ENCODE measurements around the gene TMEM238L. TPM values are rescaled to one million over a fixed set of nuclear protein-coding genes. Genes with fewer than 3 reads are reported as not detected.

Gene TMEM238L
- total and polyA plus RNA-seq, 2 of the 4 experiments (the other 2 are of a cell fraction) = not detected

DNA sequence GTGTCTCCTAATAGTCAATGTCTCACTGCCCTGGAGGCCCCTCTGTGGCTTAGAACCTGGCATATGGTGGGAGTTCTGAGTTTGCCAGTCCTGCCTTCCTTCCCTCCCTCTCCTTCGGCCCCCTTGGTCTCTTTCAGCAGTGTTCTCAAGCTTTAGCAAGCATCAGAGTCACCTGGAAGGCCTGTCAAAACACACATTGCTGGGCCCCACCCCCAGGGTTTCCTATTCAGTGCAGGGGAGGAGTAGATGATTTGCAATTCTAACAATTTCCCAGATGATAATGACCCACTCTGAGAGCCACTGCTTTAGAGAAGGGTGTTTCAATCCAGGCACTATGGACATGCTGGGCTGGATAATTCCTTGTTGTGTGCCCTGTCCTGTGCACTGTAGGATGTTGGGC, 47.7 kb downstream of the TMEM238L start:
- Histone ChIP-seq H3K4me1 (ENCODE audit: control insufficient read depth, insufficient read depth, low read length) (no peaks in the 10 kb centered on the region), H3K9me3 (ENCODE audit: control insufficient read depth, insufficient read depth, low read length) (no peaks in the 10 kb centered on the region), H3K4ac (ENCODE audit: low read depth, low read length) (no peak overlapping the region), H2AFZ (replicated peaks; ENCODE audit: low read length, poor library complexity) (no peak overlapping the region), H3K9me1 (ENCODE audit: insufficient read depth, low read length) (no peaks in the 10 kb centered on the region), H2AK9ac (replicated peaks; ENCODE audit: low read depth, low read length, poor library complexity) (no peak overlapping the region), H3K79me1 (ENCODE audit: low read depth in 1 of 2, low read length in 2 of 2) (no peaks in the 10 kb centered on the region), H3K14ac (replicated peaks; ENCODE audit: low read depth, low read length) (no peak overlapping the region), H3K4me3 (ENCODE audit: insufficient read depth, low read depth, low read length) (no peak overlapping the region), H3K18ac (ENCODE audit: low read depth, low read length) (no peak overlapping the region), H2BK20ac (ENCODE audit: low read depth, low read length) (no peak overlapping the region), H3K23ac (ENCODE audit: low read depth, low read length) (no peak overlapping the region), H3K4me2 (ENCODE audit: low read depth, low read length) (no peak overlapping the region), H2BK15ac (ENCODE audit: low read depth, low read length) (no peak overlapping the region), H4K91ac (ENCODE audit: insufficient read depth, low read depth, low read length) (no peak overlapping the region), H3K36me3 (ENCODE audit: control insufficient read depth, insufficient read depth, low read length) (no peaks in the 10 kb centered on the region), H3K27ac (ENCODE audit: insufficient read depth, low read length) (no peak overlapping the region), H2BK120ac (ENCODE audit: low read depth, low read length) (no peak overlapping the region), H4K20me1 (ENCODE audit: insufficient read depth, low read length) (no peaks in the 10 kb centered on the region), H3K27me3 (ENCODE audit: control insufficient read depth, insufficient read depth, low read length) (peaks cover 4% of the 10 kb centered on the region; the same call in 1 of the 2 replicates), H3K56ac (ENCODE audit: extremely low read depth, insufficient read depth, low read length) (no peak overlapping the region), H3K9ac (ENCODE audit: low read depth, low read length) (no peak overlapping the region), H2AK5ac (ENCODE audit: low read depth, low read length) (no peak overlapping the region), H4K5ac (ENCODE audit: low read depth, low read length) (no peak overlapping the region), H2BK5ac (ENCODE audit: low read depth, low read length, poor library complexity, severe bottlenecking) (no peak overlapping the region), H4K8ac (ENCODE audit: low read depth in 2 of 2, low read length in 2 of 2) (no peak overlapping the region)
- ATAC-seq (ENCODE audit: low read depth) (no peak), DNase-seq (no peak)
- in situ Hi-C loops (cut with MboI; ENCODE audit: low sequenced_read_pairs) (no loop called here), intact Hi-C loops (cut with micrococcal nuclease) (no loop called here), dilution Hi-C loops (cut with HindIII; ENCODE audit: low sequenced_read_pairs, unreplicated experiment) (no loop called here)
- BruUV-seq (replicated peaks) = no TSS peak
- ChIA-PET POLR2A (ENCODE audit: unreplicated experiment) (no interaction called here), CTCF (no interaction called here)
- no CpG with 5 or more reads among the region's 1 CpG for WGBS, 2 experiments (ENCODE audit: extremely low coverage in 2 of 2, insufficient read length in 1 of 2)
- TF ChIP-seq, protein P1, sequence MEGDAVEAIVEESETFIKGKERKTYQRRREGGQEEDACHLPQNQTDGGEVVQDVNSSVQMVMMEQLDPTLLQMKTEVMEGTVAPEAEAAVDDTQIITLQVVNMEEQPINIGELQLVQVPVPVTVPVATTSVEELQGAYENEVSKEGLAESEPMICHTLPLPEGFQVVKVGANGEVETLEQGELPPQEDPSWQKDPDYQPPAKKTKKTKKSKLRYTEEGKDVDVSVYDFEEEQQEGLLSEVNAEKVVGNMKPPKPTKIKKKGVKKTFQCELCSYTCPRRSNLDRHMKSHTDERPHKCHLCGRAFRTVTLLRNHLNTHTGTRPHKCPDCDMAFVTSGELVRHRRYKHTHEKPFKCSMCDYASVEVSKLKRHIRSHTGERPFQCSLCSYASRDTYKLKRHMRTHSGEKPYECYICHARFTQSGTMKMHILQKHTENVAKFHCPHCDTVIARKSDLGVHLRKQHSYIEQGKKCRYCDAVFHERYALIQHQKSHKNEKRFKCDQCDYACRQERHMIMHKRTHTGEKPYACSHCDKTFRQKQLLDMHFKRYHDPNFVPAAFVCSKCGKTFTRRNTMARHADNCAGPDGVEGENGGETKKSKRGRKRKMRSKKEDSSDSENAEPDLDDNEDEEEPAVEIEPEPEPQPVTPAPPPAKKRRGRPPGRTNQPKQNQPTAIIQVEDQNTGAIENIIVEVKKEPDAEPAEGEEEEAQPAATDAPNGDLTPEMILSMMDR (conservative IDR thresholded peaks at IDR 0.05; ENCODE audit: low read depth, low read length) = no peak
- TF ChIP-seq RAD21 (IDR thresholded peaks at IDR 0.05; ENCODE audit: low read length) (no peak), MAFK (IDR thresholded peaks at IDR 0.05; ENCODE audit: low read depth, low read length) (no peak), MXI1 (IDR thresholded peaks at IDR 0.05; ENCODE audit: borderline replicate concordance, low read depth, low read length) (no peak), FOS (IDR thresholded peaks at IDR 0.05; ENCODE audit: low read depth, low read length) (no peak), MAZ (IDR thresholded peaks at IDR 0.05; ENCODE audit: borderline replicate concordance, low read depth, low read length) (no peak), RCOR1 (IDR thresholded peaks at IDR 0.05; ENCODE audit: insufficient replicate concordance, low read length) (no peak), CEBPB (IDR thresholded peaks at IDR 0.05; ENCODE audit: low read depth, low read length) (no peak), BHLHE40 (IDR thresholded peaks at IDR 0.05; ENCODE audit: low read depth, low read length) (no peak), SMC3 (IDR thresholded peaks at IDR 0.05; ENCODE audit: low read depth, low read length) (no peak), NFE2L2 (IDR thresholded peaks at IDR 0.05; ENCODE audit: low read depth, low read length) (no peak), POLR2A (IDR thresholded peaks at IDR 0.05; ENCODE audit: low read depth, low read length) (no peak)
- TF ChIP-seq, protein P2, sequence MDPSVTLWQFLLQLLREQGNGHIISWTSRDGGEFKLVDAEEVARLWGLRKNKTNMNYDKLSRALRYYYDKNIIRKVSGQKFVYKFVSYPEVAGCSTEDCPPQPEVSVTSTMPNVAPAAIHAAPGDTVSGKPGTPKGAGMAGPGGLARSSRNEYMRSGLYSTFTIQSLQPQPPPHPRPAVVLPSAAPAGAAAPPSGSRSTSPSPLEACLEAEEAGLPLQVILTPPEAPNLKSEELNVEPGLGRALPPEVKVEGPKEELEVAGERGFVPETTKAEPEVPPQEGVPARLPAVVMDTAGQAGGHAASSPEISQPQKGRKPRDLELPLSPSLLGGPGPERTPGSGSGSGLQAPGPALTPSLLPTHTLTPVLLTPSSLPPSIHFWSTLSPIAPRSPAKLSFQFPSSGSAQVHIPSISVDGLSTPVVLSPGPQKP (IDR thresholded peaks at IDR 0.05; ENCODE audit: borderline replicate concordance, low read depth, low read length) = no peak
- TF ChIP-seq, protein P3, sequence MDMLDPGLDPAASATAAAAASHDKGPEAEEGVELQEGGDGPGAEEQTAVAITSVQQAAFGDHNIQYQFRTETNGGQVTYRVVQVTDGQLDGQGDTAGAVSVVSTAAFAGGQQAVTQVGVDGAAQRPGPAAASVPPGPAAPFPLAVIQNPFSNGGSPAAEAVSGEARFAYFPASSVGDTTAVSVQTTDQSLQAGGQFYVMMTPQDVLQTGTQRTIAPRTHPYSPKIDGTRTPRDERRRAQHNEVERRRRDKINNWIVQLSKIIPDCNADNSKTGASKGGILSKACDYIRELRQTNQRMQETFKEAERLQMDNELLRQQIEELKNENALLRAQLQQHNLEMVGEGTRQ (IDR thresholded peaks at IDR 0.05; ENCODE audit: low read depth, low read length) = no peak

All from IMR-90 (cell line).